ENCODE measurements around the gene DNAI1.

The DNAI1 gene

GRCh38 chr9:34562135-34562745 lies 103.6 kb downstream of the DNAI1 start:
- no peak for ATAC-seq
- TF ChIP-seq ZNF8 (CRISPR knock-in tag; IDR thresholded peaks at IDR 0.05) (no peak), POU6F1 (CRISPR knock-in tag; IDR thresholded peaks at IDR 0.05; ENCODE audit: borderline replicate concordance, low read depth) (no peak), CSDC2 (CRISPR knock-in tag; IDR thresholded peaks at IDR 0.05) (no peak), ARNTL (CRISPR knock-in tag; IDR thresholded peaks at IDR 0.05; ENCODE audit: borderline replicate concordance, low read depth) (no peak), ZNF565 (CRISPR knock-in tag; conservative IDR thresholded peaks at IDR 0.05; ENCODE audit: low read depth) (no peak)

GRCh38 chr9:34563262-34563661 lies 104.7 kb downstream of the DNAI1 start:
- ATAC-seq, result no peak
- TF ChIP-seq BACH2 (CRISPR knock-in tag; IDR thresholded peaks at IDR 0.05; ENCODE audit: borderline replicate concordance), result no peak
- no peak for TF ChIP-seq GLIS3 (CRISPR knock-in tag; IDR thresholded peaks at IDR 0.05)
- TF ChIP-seq PATZ1 (CRISPR knock-in tag; IDR thresholded peaks at IDR 0.05; ENCODE audit: borderline replicate concordance), result no peak
- no peak for TF ChIP-seq ZNF8 (CRISPR knock-in tag; IDR thresholded peaks at IDR 0.05)
- TF ChIP-seq ZFP30 (CRISPR knock-in tag; IDR thresholded peaks at IDR 0.05), result no peak
- TF ChIP-seq PPARA (CRISPR knock-in tag; IDR thresholded peaks at IDR 0.05; ENCODE audit: borderline replicate concordance), result no peak
- no peak for TF ChIP-seq SNAI2 (CRISPR knock-in tag; IDR thresholded peaks at IDR 0.05)
- no peak for TF ChIP-seq TOX (CRISPR knock-in tag; IDR thresholded peaks at IDR 0.05; ENCODE audit: borderline replicate concordance)
- TF ChIP-seq ZNF70 (CRISPR knock-in tag; IDR thresholded peaks at IDR 0.05), result no peak
- TF ChIP-seq ARNTL (CRISPR knock-in tag; IDR thresholded peaks at IDR 0.05; ENCODE audit: borderline replicate concordance, low read depth), result no peak
- TF ChIP-seq RARB (CRISPR knock-in tag; IDR thresholded peaks at IDR 0.05), result no peak
- no peak for TF ChIP-seq CSRNP3 (CRISPR knock-in tag; IDR thresholded peaks at IDR 0.05)

GRCh38 chr9:34564617-34565016 lies 106.0 kb downstream of the DNAI1 start:
- ATAC-seq, result no peak
- TF ChIP-seq ZNF70 (CRISPR knock-in tag; IDR thresholded peaks at IDR 0.05) (no peak), SNAI2 (CRISPR knock-in tag; IDR thresholded peaks at IDR 0.05) (no peak), PATZ1 (CRISPR knock-in tag; IDR thresholded peaks at IDR 0.05; ENCODE audit: borderline replicate concordance) (no peak), ZNF565 (CRISPR knock-in tag; conservative IDR thresholded peaks at IDR 0.05; ENCODE audit: low read depth) (no peak), CSRNP3 (CRISPR knock-in tag; IDR thresholded peaks at IDR 0.05) (no peak)

- no peak for ATAC-seq
- TF ChIP-seq CSRNP3 (CRISPR knock-in tag; IDR thresholded peaks at IDR 0.05), result no peak
- TF ChIP-seq BACH2 (CRISPR knock-in tag; IDR thresholded peaks at IDR 0.05; ENCODE audit: borderline replicate concordance), result no peak
- TF ChIP-seq ZFP3 (CRISPR knock-in tag; IDR thresholded peaks at IDR 0.05), result no peak
Observed at GRCh38 chr9:34565856-34566255, 107.3 kb downstream of the DNAI1 start.

Measured in SK-N-SH treated with all-trans-retinoic acid at 6 μM for 48 hours (cell line).